SH-SY5Y (cell line): ENCODE data around the gene RC3H1.

Experiments
- GATA2 ChIP-seq: IDR thresholded peaks from 2 replicates; pipeline ENCODE4 v1.6.1; 2011; ENCODE audit warnings: mild to moderate bottlenecking, low read depth, low read length
- GATA3 ChIP-seq: IDR thresholded peaks from 2 replicates; pipeline ENCODE4 v1.6.1; 2011; ENCODE audit warnings: low read depth, mild to moderate bottlenecking, low read length, moderate library complexity

DNA sequence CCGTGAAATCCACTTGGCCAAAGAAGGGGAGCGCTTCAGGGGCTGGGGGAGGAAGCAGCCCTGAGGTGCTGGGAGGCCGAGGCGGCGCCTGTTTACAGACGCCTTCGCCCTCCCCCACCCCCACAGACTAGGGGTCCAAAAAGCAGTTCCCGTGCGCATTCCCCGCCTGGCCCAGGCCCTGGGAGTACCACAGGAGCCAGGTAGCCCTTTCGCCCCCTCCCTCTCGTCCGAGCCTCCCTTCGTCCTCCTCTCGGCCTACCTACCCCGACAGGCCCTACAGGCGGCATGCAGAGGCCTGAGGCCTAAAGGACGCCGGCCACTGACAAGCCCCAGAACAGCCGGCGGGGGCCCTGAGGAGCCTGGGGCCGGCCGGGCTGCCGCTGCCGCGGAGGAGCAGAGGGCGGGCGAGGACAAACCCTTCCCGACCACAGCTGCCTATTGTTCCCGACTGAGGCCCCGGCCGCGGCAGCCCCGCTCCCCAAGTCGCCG is 522 bp downstream of the RC3H1 start:
- TF ChIP-seq GATA2 (no peak), GATA3 (no peak)
